ENCODE results near the gene GAGE12D.
"Not testable (repeated sequence)": the region's sequence is repeated elsewhere in the genome, so short reads cannot be mapped to it uniquely, and the experiment has no call there.

GAGE12D gene, protein sequence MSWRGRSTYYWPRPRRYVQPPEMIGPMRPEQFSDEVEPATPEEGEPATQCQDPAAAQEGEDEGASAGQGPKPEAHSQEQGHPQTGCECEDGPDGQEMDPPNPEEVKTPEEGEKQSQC

GRCh38 chrX:49541433-49541832 is at the start of gene GAGE12D:
Gene GAGE12D (plus strand): TSS chrX:49541733. CDS start chrX:49542888, 1,155 bp downstream.
- H3K9me2 ChIP-seq (replicated peaks; ENCODE audit: insufficient read depth, low read length); H3K36me3 ChIP-seq (replicated peaks; ENCODE audit: insufficient read depth, low read length); H3K9me3 ChIP-seq (replicated peaks; ENCODE audit: insufficient read depth, low read length); H3K4me3 ChIP-seq (ENCODE audit: low read length); DNase-seq; H3K79me2 ChIP-seq (ENCODE audit: low read length); H3K4me1 ChIP-seq (ENCODE audit: low read length); H3K27me3 ChIP-seq (replicated peaks; ENCODE audit: insufficient read depth, low read length); H2AFZ ChIP-seq (ENCODE audit: low read length); H3K27ac ChIP-seq (ENCODE audit: low read length); H3K4me2 ChIP-seq (ENCODE audit: low read depth, low read length); H3F3A ChIP-seq (ENCODE audit: insufficient read depth, low read length); H4K20me1 ChIP-seq (ENCODE audit: insufficient read depth, low read length); H3K9ac ChIP-seq (ENCODE audit: low read length): not testable (repeated sequence)

DNA sequence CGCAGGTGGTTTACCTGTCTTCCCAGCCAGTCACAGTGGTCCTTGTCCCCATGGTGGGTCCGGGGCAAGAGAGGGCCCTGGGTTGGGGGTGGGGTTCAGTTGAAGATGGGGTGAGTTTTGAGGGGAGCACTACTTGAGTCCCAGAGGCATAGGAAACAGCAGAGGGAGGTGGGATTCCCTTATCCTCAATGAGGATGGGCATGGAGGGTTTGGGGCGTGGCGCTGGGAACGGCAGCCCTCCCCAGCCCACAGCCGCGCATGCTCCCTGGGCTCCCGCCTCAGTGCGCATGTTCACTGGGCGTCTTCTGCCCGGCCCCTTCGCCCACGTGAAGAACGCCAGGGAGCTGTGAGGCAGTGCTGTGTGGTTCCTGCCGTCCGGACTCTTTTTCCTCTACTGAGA is 9.7 kb upstream of the GAGE12D start, which contains the start of gene GAGE12C:
TSS of gene GAGE12C (plus strand) at position 301 of the 400 bp plus-strand sequence. CDS start 1,155 bp downstream, outside the sequence.
- H3K4me1 ChIP-seq (ENCODE audit: low read length); H3K4me2 ChIP-seq (ENCODE audit: low read depth, low read length); H3K4me3 ChIP-seq (ENCODE audit: low read length); H3K9me2 ChIP-seq (replicated peaks; ENCODE audit: insufficient read depth, low read length); H4K20me1 ChIP-seq (ENCODE audit: insufficient read depth, low read length); H3K27me3 ChIP-seq (replicated peaks; ENCODE audit: insufficient read depth, low read length); DNase-seq; H3K9me3 ChIP-seq (replicated peaks; ENCODE audit: insufficient read depth, low read length); H3K9ac ChIP-seq (ENCODE audit: low read length); H3K79me2 ChIP-seq (ENCODE audit: low read length); H3K36me3 ChIP-seq (replicated peaks; ENCODE audit: insufficient read depth, low read length); H3F3A ChIP-seq (ENCODE audit: insufficient read depth, low read length); H3K27ac ChIP-seq (ENCODE audit: low read length); H2AFZ ChIP-seq (ENCODE audit: low read length): not testable (repeated sequence)

DNA sequence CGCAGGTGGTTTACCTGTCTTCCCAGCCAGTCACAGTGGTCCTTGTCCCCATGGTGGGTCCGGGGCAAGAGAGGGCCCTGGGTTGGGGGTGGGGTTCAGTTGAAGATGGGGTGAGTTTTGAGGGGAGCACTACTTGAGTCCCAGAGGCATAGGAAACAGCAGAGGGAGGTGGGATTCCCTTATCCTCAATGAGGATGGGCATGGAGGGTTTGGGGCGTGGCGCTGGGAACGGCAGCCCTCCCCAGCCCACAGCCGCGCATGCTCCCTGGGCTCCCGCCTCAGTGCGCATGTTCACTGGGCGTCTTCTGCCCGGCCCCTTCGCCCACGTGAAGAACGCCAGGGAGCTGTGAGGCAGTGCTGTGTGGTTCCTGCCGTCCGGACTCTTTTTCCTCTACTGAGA is 9.5 kb downstream of the GAGE12D start, which contains the start of gene GAGE12E:
TSS of gene GAGE12E (plus strand) at position 301 of the 400 bp plus-strand sequence. CDS start 1,155 bp downstream, outside the sequence.
- not testable (repeated sequence) for H3K4me1 ChIP-seq (ENCODE audit: low read length); H3K27me3 ChIP-seq (replicated peaks; ENCODE audit: insufficient read depth, low read length); H3K9me3 ChIP-seq (replicated peaks; ENCODE audit: insufficient read depth, low read length); H3K4me2 ChIP-seq (ENCODE audit: low read depth, low read length); H3K4me3 ChIP-seq (ENCODE audit: low read length); DNase-seq; H3K36me3 ChIP-seq (replicated peaks; ENCODE audit: insufficient read depth, low read length); H4K20me1 ChIP-seq (ENCODE audit: insufficient read depth, low read length); H3F3A ChIP-seq (ENCODE audit: insufficient read depth, low read length); H2AFZ ChIP-seq (ENCODE audit: low read length); H3K27ac ChIP-seq (ENCODE audit: low read length); H3K79me2 ChIP-seq (ENCODE audit: low read length); H3K9ac ChIP-seq (ENCODE audit: low read length); H3K9me2 ChIP-seq (replicated peaks; ENCODE audit: insufficient read depth, low read length)

- not testable (repeated sequence) for H3F3A ChIP-seq (ENCODE audit: insufficient read depth, low read length); H4K20me1 ChIP-seq (ENCODE audit: insufficient read depth, low read length); H3K27ac ChIP-seq (ENCODE audit: low read length); H3K9ac ChIP-seq (ENCODE audit: low read length); H3K79me2 ChIP-seq (ENCODE audit: low read length); H3K4me2 ChIP-seq (ENCODE audit: low read depth, low read length); H3K27me3 ChIP-seq (replicated peaks; ENCODE audit: insufficient read depth, low read length); H3K9me2 ChIP-seq (replicated peaks; ENCODE audit: insufficient read depth, low read length); H3K4me1 ChIP-seq (ENCODE audit: low read length); H3K36me3 ChIP-seq (replicated peaks; ENCODE audit: insufficient read depth, low read length); DNase-seq; H3K9me3 ChIP-seq (replicated peaks; ENCODE audit: insufficient read depth, low read length); H3K4me3 ChIP-seq (ENCODE audit: low read length); H2AFZ ChIP-seq (ENCODE audit: low read length)
These were observed 19.0 kb downstream of the GAGE12D start, which contains the start of gene GAGE12F for GRCh38 chrX:49560542-49560941. Gene GAGE12F (plus strand): TSS chrX:49560842. CDS start chrX:49561997, 1,155 bp downstream.

GRCh38 chrX:49568728-49569127 is 27.2 kb downstream of the GAGE12D start:
- not testable (repeated sequence) for H3F3A ChIP-seq (ENCODE audit: insufficient read depth, low read length); H4K20me1 ChIP-seq (ENCODE audit: insufficient read depth, low read length); H3K27me3 ChIP-seq (replicated peaks; ENCODE audit: insufficient read depth, low read length); H3K9ac ChIP-seq (ENCODE audit: low read length); H3K79me2 ChIP-seq (ENCODE audit: low read length); H3K4me3 ChIP-seq (ENCODE audit: low read length); H3K9me2 ChIP-seq (replicated peaks; ENCODE audit: insufficient read depth, low read length); H3K4me1 ChIP-seq (ENCODE audit: low read length); H2AFZ ChIP-seq (ENCODE audit: low read length); H3K27ac ChIP-seq (ENCODE audit: low read length); H3K9me3 ChIP-seq (replicated peaks; ENCODE audit: insufficient read depth, low read length); DNase-seq; H3K4me2 ChIP-seq (ENCODE audit: low read depth, low read length); H3K36me3 ChIP-seq (replicated peaks; ENCODE audit: insufficient read depth, low read length)

GRCh38 chrX:49569152-49569551 is 27.6 kb downstream of the GAGE12D start:
- H3K9me2 ChIP-seq (replicated peaks; ENCODE audit: insufficient read depth, low read length); H3K9ac ChIP-seq (ENCODE audit: low read length); H2AFZ ChIP-seq (ENCODE audit: low read length); H3K36me3 ChIP-seq (replicated peaks; ENCODE audit: insufficient read depth, low read length); H3K27me3 ChIP-seq (replicated peaks; ENCODE audit: insufficient read depth, low read length); H4K20me1 ChIP-seq (ENCODE audit: insufficient read depth, low read length); DNase-seq; H3K79me2 ChIP-seq (ENCODE audit: low read length); H3K4me1 ChIP-seq (ENCODE audit: low read length); H3K27ac ChIP-seq (ENCODE audit: low read length); H3K4me2 ChIP-seq (ENCODE audit: low read depth, low read length); H3K9me3 ChIP-seq (replicated peaks; ENCODE audit: insufficient read depth, low read length); H3F3A ChIP-seq (ENCODE audit: insufficient read depth, low read length); H3K4me3 ChIP-seq (ENCODE audit: low read length): not testable (repeated sequence)

GRCh38 chrX:49570100-49570499 is 28.6 kb downstream of the GAGE12D start, which contains the start of gene GAGE12G:
Gene GAGE12G (plus strand): TSS chrX:49570400. CDS start chrX:49571555, 1,155 bp downstream.
- H3K9me2 ChIP-seq (replicated peaks; ENCODE audit: insufficient read depth, low read length); H3K4me1 ChIP-seq (ENCODE audit: low read length); H4K20me1 ChIP-seq (ENCODE audit: insufficient read depth, low read length); H3K9ac ChIP-seq (ENCODE audit: low read length); H3K4me3 ChIP-seq (ENCODE audit: low read length); H3K9me3 ChIP-seq (replicated peaks; ENCODE audit: insufficient read depth, low read length); H2AFZ ChIP-seq (ENCODE audit: low read length); H3K27ac ChIP-seq (ENCODE audit: low read length); H3K4me2 ChIP-seq (ENCODE audit: low read depth, low read length); H3F3A ChIP-seq (ENCODE audit: insufficient read depth, low read length); H3K79me2 ChIP-seq (ENCODE audit: low read length); H3K27me3 ChIP-seq (replicated peaks; ENCODE audit: insufficient read depth, low read length); H3K36me3 ChIP-seq (replicated peaks; ENCODE audit: insufficient read depth, low read length); DNase-seq: not testable (repeated sequence)

DNA sequence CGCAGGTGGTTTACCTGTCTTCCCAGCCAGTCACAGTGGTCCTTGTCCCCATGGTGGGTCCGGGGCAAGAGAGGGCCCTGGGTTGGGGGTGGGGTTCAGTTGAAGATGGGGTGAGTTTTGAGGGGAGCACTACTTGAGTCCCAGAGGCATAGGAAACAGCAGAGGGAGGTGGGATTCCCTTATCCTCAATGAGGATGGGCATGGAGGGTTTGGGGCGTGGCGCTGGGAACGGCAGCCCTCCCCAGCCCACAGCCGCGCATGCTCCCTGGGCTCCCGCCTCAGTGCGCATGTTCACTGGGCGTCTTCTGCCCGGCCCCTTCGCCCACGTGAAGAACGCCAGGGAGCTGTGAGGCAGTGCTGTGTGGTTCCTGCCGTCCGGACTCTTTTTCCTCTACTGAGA is 38.1 kb downstream of the GAGE12D start, which contains the start of gene GAGE12H:
TSS of gene GAGE12H (plus strand) at position 301 of the 400 bp plus-strand sequence. CDS start 1,155 bp downstream, outside the sequence.
- not testable (repeated sequence) for DNase-seq; H3K4me2 ChIP-seq (ENCODE audit: low read depth, low read length); H3F3A ChIP-seq (ENCODE audit: insufficient read depth, low read length); H3K4me3 ChIP-seq (ENCODE audit: low read length); H3K4me1 ChIP-seq (ENCODE audit: low read length); H3K27me3 ChIP-seq (replicated peaks; ENCODE audit: insufficient read depth, low read length); H3K79me2 ChIP-seq (ENCODE audit: low read length); H4K20me1 ChIP-seq (ENCODE audit: insufficient read depth, low read length); H3K9me2 ChIP-seq (replicated peaks; ENCODE audit: insufficient read depth, low read length); H2AFZ ChIP-seq (ENCODE audit: low read length); H3K27ac ChIP-seq (ENCODE audit: low read length); H3K36me3 ChIP-seq (replicated peaks; ENCODE audit: insufficient read depth, low read length); H3K9me3 ChIP-seq (replicated peaks; ENCODE audit: insufficient read depth, low read length); H3K9ac ChIP-seq (ENCODE audit: low read length)

Data from MM.1S (cell line).